Suprapubic skin (tissue), 4 donors: Measurements from ENCODE around the gene SHCBP1L.

Experiments
- EP300 ChIP-seq: sonication (generic); formaldehyde crosslinking; IDR thresholded peaks from one replicate; pipeline ENCODE4 v1.6.1; 2017; ENCODE audit warnings: antibody characterized with exemption
- POLR2A ChIP-seq, 2 donors: fragments of 450-650 bp; IDR thresholded peaks; one replicate each; pipeline ENCODE4 v1.6.1; 2017; ENCODE audit warnings: antibody characterized with exemption in 2 of 2, mild to moderate bottlenecking in 2 of 2, moderate library complexity in 2 of 2
- POLR2AphosphoS5 ChIP-seq, 3 donors: sonication (generic); formaldehyde crosslinking; IDR thresholded peaks; one replicate each; pipeline ENCODE4 v1.6.1; 2017; ENCODE audit warnings: antibody characterized with exemption in 3 of 3
- TF ChIP-seq, protein P1 (sequence below), 2 donors: fragments of 200-600 bp in 1 of 2; fragments of 450-650 bp in 1 of 2; sonication (generic) in 1 of 2; IDR thresholded peaks; one replicate each; pipeline ENCODE4 v1.5.1; 2016 to 2019; ENCODE audit warnings: antibody characterized with exemption in 2 of 2, mild to moderate bottlenecking in 1 of 2, moderate library complexity in 1 of 2

DNA sequence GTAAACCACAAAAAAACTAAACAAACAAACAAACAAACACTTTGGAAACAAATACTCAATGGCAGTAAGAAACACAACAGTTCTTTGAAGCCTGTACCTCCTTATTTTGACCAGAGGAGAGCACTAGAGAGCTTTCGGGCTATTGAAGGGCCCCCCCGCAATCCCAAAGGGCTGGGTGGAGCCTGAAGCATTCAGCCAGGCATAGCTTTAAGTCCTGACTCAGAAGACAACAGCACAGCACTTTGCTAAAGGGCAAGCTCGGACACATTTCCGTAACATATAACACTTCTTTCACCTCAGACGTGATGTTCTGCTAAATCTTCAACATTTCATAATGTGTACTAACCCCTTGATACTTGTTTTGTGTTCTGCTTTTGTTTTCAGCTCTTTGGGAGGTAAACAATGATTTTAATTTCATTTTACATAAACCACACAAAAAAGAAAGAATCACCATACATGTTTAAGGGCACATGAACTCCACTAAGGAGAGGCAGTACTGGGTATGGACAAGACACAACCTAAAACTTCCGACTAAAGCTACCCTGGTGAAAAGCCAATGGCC is 9.7 kb upstream of the SHCBP1L start:
- TF ChIP-seq EP300 (no peak), POLR2A (IDR thresholded peaks at IDR 0.05) (peak in 1 of 2 donors; percentile 32), POLR2AphosphoS5 (IDR thresholded peaks at IDR 0.05) (peak in 2 of 3 donors; percentile 59 to 83)
- TF ChIP-seq, protein P1, sequence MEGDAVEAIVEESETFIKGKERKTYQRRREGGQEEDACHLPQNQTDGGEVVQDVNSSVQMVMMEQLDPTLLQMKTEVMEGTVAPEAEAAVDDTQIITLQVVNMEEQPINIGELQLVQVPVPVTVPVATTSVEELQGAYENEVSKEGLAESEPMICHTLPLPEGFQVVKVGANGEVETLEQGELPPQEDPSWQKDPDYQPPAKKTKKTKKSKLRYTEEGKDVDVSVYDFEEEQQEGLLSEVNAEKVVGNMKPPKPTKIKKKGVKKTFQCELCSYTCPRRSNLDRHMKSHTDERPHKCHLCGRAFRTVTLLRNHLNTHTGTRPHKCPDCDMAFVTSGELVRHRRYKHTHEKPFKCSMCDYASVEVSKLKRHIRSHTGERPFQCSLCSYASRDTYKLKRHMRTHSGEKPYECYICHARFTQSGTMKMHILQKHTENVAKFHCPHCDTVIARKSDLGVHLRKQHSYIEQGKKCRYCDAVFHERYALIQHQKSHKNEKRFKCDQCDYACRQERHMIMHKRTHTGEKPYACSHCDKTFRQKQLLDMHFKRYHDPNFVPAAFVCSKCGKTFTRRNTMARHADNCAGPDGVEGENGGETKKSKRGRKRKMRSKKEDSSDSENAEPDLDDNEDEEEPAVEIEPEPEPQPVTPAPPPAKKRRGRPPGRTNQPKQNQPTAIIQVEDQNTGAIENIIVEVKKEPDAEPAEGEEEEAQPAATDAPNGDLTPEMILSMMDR (IDR thresholded peaks at IDR 0.05), result peak; percentile 84 to 94
